ENCODE measurements around the gene BSN. TPM values are rescaled to one million over a fixed set of nuclear protein-coding genes. Genes with fewer than 3 reads are reported as not detected.

The BSN gene
- total and polyA plus RNA-seq, 2 experiments from 2014 or later: 0.50 to 5.1 TPM

- ATAC-seq (no peak), DNase-seq (ENCODE audit: low spot score) (no peak)
- Mint-ChIP-seq H3K4me3 (no peak overlapping the region), H3K9me3 (no peaks in the 10 kb centered on the region; the same call in 2 of the 3 replicates), H3K27ac (no peak overlapping the region), H3K27me3 (ENCODE audit: insufficient read depth, low read depth, poor library complexity) (peaks cover 5% of the 10 kb centered on the region), H3K36me3 (ENCODE audit: low read depth) (no peaks in the 10 kb centered on the region; the same call in 2 of the 3 replicates), H3K4me1 (no peaks in the 10 kb centered on the region)
- no peak overlapping the region for H3K27ac ChIP-seq (ENCODE audit: low read depth)
- H3K4me1 ChIP-seq (ENCODE audit: insufficient read depth): no peaks in the 10 kb centered on the region
- H4K20me1 ChIP-seq (replicated peaks; ENCODE audit: insufficient read depth): no peaks in the 10 kb centered on the region
- no peaks in the 10 kb centered on the region for H3K9me2 ChIP-seq (ENCODE audit: insufficient read depth)
- no peaks in the 10 kb centered on the region for H3K36me3 ChIP-seq (ENCODE audit: insufficient read depth)
- TF ChIP-seq ZNF114 (CRISPR knock-in tag; IDR thresholded peaks at IDR 0.05) (no peak), ZNF331 (CRISPR knock-in tag; IDR thresholded peaks at IDR 0.05; ENCODE audit: low read depth) (no peak), CTCF (conservative IDR thresholded peaks at IDR 0.05; ENCODE audit: low read depth in 2 of 2) (no peak), EZH2phosphoT487 (IDR thresholded peaks at IDR 0.05; ENCODE audit: unreplicated experiment) (no peak), ETS1 (IDR thresholded peaks at IDR 0.05) (no peak), POLR2AphosphoS5 (IDR thresholded peaks at IDR 0.05; ENCODE audit: low read depth) (no peak), EZH2 (IDR thresholded peaks at IDR 0.05; ENCODE audit: low read depth, unreplicated experiment) (no peak), ZNF462 (CRISPR knock-in tag; IDR thresholded peaks at IDR 0.05) (no peak), JUNB (IDR thresholded peaks at IDR 0.05; ENCODE audit: unreplicated experiment) (no peak), STAT1 (IDR thresholded peaks at IDR 0.05; ENCODE audit: unreplicated experiment) (no peak), REST (IDR thresholded peaks at IDR 0.05; ENCODE audit: unreplicated experiment) (no peak), NANOG (IDR thresholded peaks at IDR 0.05; ENCODE audit: borderline replicate concordance) (no peak), CREB1 (CRISPR knock-in tag; IDR thresholded peaks at IDR 0.05; ENCODE audit: low read depth) (no peak)
- no peak overlapping the region for H3K4me2 ChIP-seq
- no peaks in the 10 kb centered on the region for H3K79me2 ChIP-seq (replicated peaks; ENCODE audit: insufficient read depth)
- H2AFZ ChIP-seq: no peak overlapping the region
- H3K27me3 ChIP-seq (ENCODE audit: insufficient read depth): no peaks in the 10 kb centered on the region
- H3F3A ChIP-seq (replicated peaks; ENCODE audit: low read depth): no peaks in the 10 kb centered on the region
- no peak overlapping the region for H3K4me3 ChIP-seq
These were observed 68.8 kb downstream of the BSN start for GRCh38 chr3:49623071-49623470.
